Fibroblast of the conjunctiva (primary cell): ENCODE measurements around the gene WDR37.
"Not testable (repeated sequence)": the region's sequence is repeated elsewhere in the genome, so short reads cannot be mapped to it uniquely, and the experiment has no call there.

Experiments
- DNase-seq: peaks from one replicate; pipeline ENCODE4 v3.0.0-alpha.2; 2010; ENCODE audit warnings: low read depth

The WDR37 gene

GRCh38 chr10:1056326-1057105, at the start of gene WDR37:
WDR37 (plus strand) TSS chr10:1056385; CDS start chr10:1072156, 15,771 bp downstream.
- peak; percentile 60 for DNase-seq

DNA sequence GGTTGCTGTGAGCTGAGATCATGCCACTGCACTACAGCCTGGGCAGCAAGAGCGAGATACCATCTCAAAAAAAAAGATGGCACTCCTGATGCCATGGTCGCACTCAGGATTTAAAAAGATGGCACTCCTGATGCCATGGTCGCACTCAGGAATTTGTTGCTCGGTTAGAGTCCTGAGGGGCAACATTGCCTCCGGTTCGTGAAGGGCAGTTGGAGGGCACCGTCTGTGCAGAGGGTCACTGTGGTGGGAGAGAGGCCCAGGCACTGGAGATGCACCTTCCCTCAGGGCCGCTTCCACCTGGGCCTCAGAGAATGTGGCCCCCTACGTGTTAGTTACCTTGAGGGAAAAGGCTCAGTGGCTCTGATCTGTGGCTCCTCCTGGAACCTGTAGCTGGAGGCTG, 49.6 kb upstream of the WDR37 start:
- no peak for DNase-seq

DNA sequence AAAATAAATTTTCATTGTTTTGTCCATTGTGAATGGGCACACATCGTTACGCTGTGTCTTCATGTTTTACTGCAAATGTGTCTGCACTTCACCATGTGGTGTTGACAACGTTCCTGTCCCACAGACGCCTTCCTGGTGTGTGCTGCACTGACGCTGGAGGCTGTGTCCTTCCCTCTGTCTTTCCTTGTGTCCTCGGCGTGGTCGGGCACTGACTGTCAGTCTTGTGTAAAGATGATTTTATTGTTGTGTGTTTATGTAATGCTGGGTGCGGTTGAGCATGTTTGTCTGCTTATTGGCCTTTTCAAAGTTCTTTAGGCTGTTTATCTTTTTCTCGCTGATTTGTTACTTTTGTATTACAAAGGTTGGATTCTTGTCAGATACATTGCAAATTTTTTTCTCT, 48.6 kb upstream of the WDR37 start:
- no peak for DNase-seq

GRCh38 chr10:1009071-1009494, 47.1 kb upstream of the WDR37 start:
- no peak for DNase-seq

DNA sequence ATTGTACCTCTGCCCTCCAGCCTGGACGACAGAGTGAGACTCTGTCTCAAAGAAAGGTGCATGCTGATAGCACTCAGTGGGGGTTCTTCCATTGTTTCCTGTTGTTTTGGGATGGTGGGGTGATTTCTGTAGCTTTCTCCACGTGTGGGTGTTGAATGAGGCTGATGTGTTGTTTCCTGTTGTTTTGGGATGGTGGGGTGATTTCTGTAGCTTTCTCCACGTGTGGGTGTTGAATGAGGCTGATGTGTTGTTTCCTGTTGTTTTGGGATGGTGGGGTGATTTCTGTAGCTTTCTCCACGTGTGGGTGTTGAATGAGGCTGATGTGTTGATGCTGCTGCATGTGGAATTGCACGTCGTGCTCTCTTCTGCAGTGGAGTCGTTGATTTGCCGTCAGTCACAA, 46.2 kb upstream of the WDR37 start:
- DNase-seq = not testable (repeated sequence)

GRCh38 chr10:1010703-1011102, 45.5 kb upstream of the WDR37 start:
- no peak for DNase-seq

GRCh38 chr10:1011696-1012095, 44.5 kb upstream of the WDR37 start:
- DNase-seq = no peak

- DNase-seq = no peak
These were observed 40.5 kb upstream of the WDR37 start for GRCh38 chr10:1015688-1016087.

DNA sequence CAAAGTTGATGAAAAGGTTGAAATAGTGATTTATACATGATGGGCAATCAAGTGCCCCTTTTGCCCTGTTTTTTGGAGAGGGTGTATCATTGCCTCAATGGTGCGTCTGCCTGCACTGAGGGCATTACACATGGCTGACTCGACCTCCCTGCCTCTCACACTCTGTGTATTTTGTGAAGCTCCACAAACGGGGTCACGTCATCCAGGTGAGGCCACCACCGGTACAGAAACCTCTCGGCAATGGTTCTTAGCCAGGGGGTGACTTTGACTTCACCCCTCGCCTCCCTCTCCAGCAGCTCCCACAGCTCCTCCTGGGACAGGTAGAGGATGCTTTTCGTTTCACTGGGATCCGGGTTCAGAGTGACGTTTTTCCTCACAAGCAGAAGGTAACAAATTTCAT, 36.8 kb upstream of the WDR37 start:
- no peak for DNase-seq

DNA sequence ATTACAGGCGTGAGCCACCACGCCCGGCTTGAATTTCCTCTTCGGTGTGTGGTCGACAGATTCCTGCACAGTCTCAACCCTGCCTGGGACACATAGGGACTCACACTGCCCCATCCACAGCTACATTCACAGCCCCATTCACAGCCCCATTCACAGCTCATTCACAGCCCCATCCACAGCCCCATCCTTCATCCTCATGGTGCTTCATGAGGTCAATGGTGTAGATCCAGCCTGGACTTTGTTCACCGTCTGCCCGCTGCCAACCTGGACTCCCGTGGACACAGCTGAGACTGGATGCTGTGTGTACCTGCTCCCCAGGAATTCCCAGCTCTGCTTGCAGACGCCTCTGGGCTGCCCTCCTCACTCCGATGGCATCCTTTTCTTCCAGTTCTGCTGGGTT, 35.7 kb upstream of the WDR37 start:
- no peak for DNase-seq

- no peak for DNase-seq
These were observed 35.2 kb upstream of the WDR37 start for GRCh38 chr10:1020958-1021357.

- DNase-seq = no peak
These were observed 33.8 kb upstream of the WDR37 start for GRCh38 chr10:1022413-1022812.

DNA sequence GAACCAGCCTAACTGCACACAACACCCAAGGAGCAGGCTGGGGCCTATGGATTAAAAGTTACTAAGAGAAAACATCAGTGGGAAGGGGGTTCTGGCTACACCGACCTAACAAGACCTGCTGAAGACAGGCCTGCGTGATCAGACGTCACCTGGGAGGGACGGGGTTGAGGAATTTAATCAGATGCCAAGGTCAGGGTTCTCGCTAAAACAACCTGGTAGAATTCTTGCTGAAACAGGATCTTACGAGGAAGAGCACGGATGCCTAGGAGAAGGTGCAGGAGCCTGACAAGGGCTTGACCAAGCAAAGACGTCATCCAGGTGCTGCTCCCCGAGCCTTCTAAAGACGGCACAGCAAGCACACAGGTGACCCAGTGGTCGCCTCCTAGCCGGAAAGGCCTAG, 32.1 kb upstream of the WDR37 start:
- DNase-seq = no peak

GRCh38 chr10:1025683-1026082, 30.5 kb upstream of the WDR37 start, which contains the start of gene IDI2:
IDI2 (minus strand) TSS chr10:1025859; CDS start chr10:1024723, 1,136 bp downstream.
- no peak for DNase-seq

GRCh38 chr10:1026578-1026977, 29.6 kb upstream of the WDR37 start:
- no peak for DNase-seq

DNA sequence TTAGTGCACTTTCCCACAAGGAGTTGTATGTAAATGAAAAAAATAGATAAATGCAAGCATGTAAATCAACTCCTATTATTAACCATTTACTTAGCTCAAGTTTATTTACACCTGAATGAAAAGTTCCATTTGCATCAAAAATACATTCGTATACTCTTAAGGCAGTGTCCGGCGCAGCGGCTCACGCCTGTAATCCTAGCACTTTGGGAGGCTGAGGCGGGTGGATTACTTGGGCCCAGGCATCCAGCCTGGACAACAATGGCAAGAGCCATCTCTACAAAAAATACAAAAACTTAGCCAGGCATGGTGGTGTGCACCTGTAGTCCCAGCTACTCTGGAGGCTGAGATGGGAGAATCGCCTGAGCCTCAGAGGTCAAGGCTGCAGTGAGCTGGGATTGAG, 26.3 kb upstream of the WDR37 start:
- no peak for DNase-seq

GRCh38 chr10:1033601-1034000, 22.6 kb upstream of the WDR37 start:
- no peak for DNase-seq

DNA sequence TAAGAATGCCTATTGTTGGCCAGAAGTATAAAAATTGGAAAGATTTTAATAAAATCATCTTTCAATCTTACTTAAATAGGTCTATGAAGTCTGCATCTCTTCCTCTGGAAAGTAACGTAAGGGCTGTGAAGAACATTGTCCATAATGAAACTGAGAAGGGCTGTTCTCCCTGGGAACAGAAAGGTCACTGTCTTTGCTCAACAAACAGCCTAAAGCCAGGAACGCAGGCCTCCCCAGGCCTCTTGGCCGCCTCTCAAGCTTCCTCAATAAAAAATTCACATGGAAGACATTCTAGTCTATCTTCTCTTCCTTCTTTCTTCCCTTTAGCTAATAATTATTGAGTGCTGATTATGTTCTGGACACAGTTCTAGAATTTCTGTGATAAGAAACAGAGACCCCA, 21.4 kb upstream of the WDR37 start:
- DNase-seq = no peak

- DNase-seq = no peak
These were observed 21.0 kb upstream of the WDR37 start for GRCh38 chr10:1035201-1035600.

- no peak for DNase-seq
These were observed 19.8 kb upstream of the WDR37 start for GRCh38 chr10:1036341-1036791.

DNA sequence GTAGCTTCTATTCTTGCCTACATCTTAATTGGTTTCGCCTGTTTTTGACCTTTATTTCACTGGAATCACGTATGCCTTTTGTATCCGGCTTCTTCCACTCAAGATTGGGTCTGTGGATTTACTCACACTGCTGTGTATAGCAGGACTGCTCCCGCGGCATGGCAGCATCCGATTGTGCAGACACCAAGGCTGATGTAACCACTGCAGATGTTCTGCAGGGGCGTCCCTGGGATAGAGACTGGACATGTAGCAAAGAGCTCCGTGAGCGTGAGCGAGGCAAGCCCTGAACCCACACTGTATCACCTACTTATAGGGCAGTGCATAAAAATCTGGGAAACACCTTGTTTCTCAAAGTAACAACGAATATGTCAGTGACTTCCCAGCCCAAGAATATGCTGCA, 19.1 kb upstream of the WDR37 start:
- DNase-seq = no peak

DNA sequence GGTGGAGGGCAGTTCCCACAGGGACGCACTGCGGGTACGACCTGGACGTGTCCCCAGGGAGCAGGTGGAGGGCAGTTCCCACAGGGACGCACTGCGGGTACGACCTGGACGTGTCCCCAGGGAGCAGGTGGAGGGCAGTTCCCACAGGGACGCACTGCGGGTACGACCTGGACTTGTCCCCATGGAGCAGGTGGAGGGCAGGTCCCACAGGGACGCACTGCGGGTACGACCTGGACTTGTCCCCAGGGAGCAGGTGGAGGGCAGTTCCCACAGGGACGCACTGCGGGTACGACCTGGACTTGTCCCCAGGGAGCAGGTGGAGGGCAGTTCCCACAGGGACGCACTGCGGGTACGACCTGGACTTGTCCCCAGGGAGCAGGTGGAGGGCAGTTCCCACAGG, 17.4 kb upstream of the WDR37 start:
- not testable (repeated sequence) for DNase-seq

DNA sequence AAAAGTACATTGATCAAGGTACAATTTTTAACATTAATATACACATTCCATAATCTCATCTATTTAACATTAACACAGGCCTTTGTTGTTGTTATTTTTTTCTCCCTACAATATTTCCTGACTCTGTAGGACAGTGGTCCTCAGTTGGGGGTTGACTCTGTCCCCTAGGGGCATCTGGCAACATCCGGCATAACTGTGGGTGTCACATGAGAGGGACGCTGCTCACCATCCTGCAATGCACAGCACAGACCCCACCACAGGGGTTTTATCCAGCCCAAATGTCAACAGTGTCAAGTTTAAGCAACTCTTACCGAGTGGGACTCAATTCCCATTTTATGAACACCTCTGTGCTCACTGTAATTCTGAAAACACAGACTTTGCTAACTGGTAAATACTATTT, 16.1 kb upstream of the WDR37 start:
- DNase-seq = no peak

DNA sequence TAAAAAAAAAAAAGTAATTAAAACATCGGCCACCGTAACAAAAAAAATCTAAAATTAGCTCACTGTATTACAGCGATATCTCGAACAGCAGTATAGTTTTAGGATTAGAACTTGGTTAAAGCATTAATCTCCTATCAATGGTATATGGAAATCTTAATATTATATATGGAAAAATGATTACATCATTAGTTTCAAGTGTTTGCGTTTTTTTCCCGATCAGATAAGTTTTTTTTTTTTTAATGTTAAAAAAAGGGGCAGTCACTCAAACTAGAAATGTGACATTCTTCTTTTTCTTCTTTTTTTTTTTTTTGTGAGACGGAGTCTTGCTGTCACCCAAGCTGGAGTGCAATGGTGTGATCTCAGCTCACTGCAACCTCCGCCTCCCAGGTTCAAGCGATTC, 14.7 kb upstream of the WDR37 start:
- DNase-seq = no peak
